Gastrocnemius medialis (tissue), 4 donors: ENCODE results near the gene ACVRL1. TPM values are rescaled to one million over a fixed set of nuclear protein-coding genes. Genes with fewer than 3 reads are reported as not detected.
"Not testable (repeated sequence)": the region's sequence is repeated elsewhere in the genome, so short reads cannot be mapped to it uniquely, and the experiment has no call there.

Experiments
- ATAC-seq, 2 donors: fragments of 150-250 bp; one replicate each; pipeline ENCODE4 v1.9.1; 2016
- DNase-seq, 2 donors: peaks; one replicate each; pipeline ENCODE4 v3.0.0-alpha.2; 2019
- H3K27ac ChIP-seq, 4 donors: fragments of 200-600 bp; sonication (generic); 1 replicate in 1 of 4; 2 replicates in 3 of 4; pipeline ENCODE4 v1.5.1; 2016 to 2018; ENCODE audit warnings: mild to moderate bottlenecking in 2 of 4, moderate library complexity in 1 of 4
- H3K27me3 ChIP-seq, 3 donors: fragments of 200-600 bp; sonication (generic) in 2 of 3; 1 replicate in 1 of 3; 2 replicates in 2 of 3; pipeline versions ENCODE4 v1.5.1 to v1.6.0; 2016 to 2019; ENCODE audit warnings: mild to moderate bottlenecking in 1 of 3, moderate library complexity in 1 of 3
- H3K36me3 ChIP-seq, 2 donors: fragments of 200-600 bp; sonication (generic) in 1 of 2; one replicate each; pipeline ENCODE4 v1.5.1; 2017 to 2018
- H3K4me1 ChIP-seq, 2 donors: fragments of 200-600 bp; sonication (generic) in 1 of 2; one replicate each; pipeline ENCODE4 v1.5.1; 2016 to 2017; ENCODE audit warnings: mild to moderate bottlenecking in 2 of 2
- H3K4me3 ChIP-seq, 4 donors: fragments of 200-600 bp; sonication (generic) in 3 of 4; 1 replicate in 1 of 4; 2 replicates in 3 of 4; pipeline ENCODE4 v1.5.1; 2016 to 2019; ENCODE audit warnings: mild to moderate bottlenecking in 2 of 4
- H3K9me3 ChIP-seq, 3 donors: fragments of 200-600 bp; sonication (generic) in 2 of 3; 1 replicate in 1 of 3; 2 replicates in 2 of 3; pipeline ENCODE4 v1.5.1; 2016 to 2019
- POLR2A ChIP-seq, 2 donors: fragments of 450-650 bp; IDR thresholded peaks; one replicate each; pipeline ENCODE4 v1.6.1; 2017; ENCODE audit warnings: antibody characterized with exemption in 2 of 2, mild to moderate bottlenecking in 2 of 2, moderate library complexity in 2 of 2
- in situ Hi-C, 4 donors: fragments of 200-750 bp; cut with MboI; loops; one replicate each; pipeline versions ENCODE4 v1.15.0 to v1.8.0; 2017; ENCODE audit warnings: low sequenced_read_pairs in 4 of 4
- intact Hi-C: fragments of 100-400 bp; cut with DNase I; formaldehyde crosslinking; loops from one replicate; pipeline ENCODE4 v1.15.1; 2023; ENCODE audit warnings: low total_unique reads
- total RNA-seq, 4 donors: library from RNA; depleted of rRNA; stranded (reverse); fragments of >200 nt; gene quantifications; one replicate each; pipeline versions ENCODE4 v1.1.0 to v1.2.3, GENCODE V29; 2016
- TF ChIP-seq, protein P1 (sequence below), 5 experiments: fragments of 450-650 bp in 3 of 5; fragments of 200-600 bp in 2 of 5; sonication (generic) in 2 of 5; IDR thresholded peaks in 4 of 5; conservative IDR thresholded peaks in 1 of 5; 1 replicate in 4 of 5; 2 replicates in 1 of 5; pipeline ENCODE4 v1.5.1; 2016 to 2019; ENCODE audit warnings: antibody characterized with exemption in 5 of 5, mild to moderate bottlenecking in 3 of 5, moderate library complexity in 3 of 5

ACVRL1 gene
- total RNA-seq, 4 donors from 2014 or later, result 37.1 to 53.5 (median 43.3) TPM

DNA sequence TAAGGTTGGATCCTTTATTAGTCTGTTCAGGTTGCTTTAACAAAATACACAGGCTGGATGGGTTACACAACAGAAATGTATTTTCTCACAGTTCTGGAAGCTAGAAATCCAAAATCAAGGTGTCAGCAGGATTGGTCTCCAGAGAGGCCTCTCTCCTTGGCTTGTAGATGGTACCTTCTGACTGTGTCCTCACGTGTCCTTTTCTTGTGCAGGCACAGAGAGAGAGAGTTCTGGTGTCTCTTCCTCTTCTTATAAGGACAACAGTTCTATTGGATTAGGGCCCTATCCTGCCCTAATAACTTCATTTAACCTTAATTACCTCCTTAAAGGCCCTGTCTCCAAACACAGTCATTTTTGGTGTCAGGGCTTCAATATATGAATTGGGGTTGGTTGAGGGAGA lies 24.0 kb upstream of the ACVRL1 start:
- ATAC-seq (no peak), DNase-seq (no peak)
- peaks cover 0 to 6% (median 5%) of the 10 kb centered on the region in 3 donors for H3K27me3 ChIP-seq
- no peak overlapping the region for H3K4me3 ChIP-seq
- no peaks in the 10 kb centered on the region for H3K36me3 ChIP-seq
- TF ChIP-seq POLR2A (IDR thresholded peaks at IDR 0.05), result no peak
- TF ChIP-seq, protein P1, sequence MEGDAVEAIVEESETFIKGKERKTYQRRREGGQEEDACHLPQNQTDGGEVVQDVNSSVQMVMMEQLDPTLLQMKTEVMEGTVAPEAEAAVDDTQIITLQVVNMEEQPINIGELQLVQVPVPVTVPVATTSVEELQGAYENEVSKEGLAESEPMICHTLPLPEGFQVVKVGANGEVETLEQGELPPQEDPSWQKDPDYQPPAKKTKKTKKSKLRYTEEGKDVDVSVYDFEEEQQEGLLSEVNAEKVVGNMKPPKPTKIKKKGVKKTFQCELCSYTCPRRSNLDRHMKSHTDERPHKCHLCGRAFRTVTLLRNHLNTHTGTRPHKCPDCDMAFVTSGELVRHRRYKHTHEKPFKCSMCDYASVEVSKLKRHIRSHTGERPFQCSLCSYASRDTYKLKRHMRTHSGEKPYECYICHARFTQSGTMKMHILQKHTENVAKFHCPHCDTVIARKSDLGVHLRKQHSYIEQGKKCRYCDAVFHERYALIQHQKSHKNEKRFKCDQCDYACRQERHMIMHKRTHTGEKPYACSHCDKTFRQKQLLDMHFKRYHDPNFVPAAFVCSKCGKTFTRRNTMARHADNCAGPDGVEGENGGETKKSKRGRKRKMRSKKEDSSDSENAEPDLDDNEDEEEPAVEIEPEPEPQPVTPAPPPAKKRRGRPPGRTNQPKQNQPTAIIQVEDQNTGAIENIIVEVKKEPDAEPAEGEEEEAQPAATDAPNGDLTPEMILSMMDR (IDR thresholded peaks at IDR 0.05 in 4 of 5, conservative IDR thresholded peaks at IDR 0.05 in 1 of 5), result no peak
- peaks cover 8 to 11% of the 10 kb centered on the region in 2 donors for H3K4me1 ChIP-seq
- no peak overlapping the region for H3K27ac ChIP-seq
- H3K9me3 ChIP-seq, result no peaks in the 10 kb centered on the region
- in situ Hi-C loops (no loop called here), intact Hi-C loops (no loop called here)

GRCh38 chr12:51883998-51884675 lies 23.2 kb upstream of the ACVRL1 start:
- no peaks in the 10 kb centered on the region for H3K36me3 ChIP-seq
- no peak for DNase-seq
- intact Hi-C loops (no loop called here), in situ Hi-C loops (no loop called here)
- no peaks in the 10 kb centered on the region for H3K9me3 ChIP-seq
- H3K27ac ChIP-seq, result no peak overlapping the region
- ATAC-seq, result no peak
- no peak for TF ChIP-seq POLR2A (IDR thresholded peaks at IDR 0.05)
- TF ChIP-seq, protein P1 (IDR thresholded peaks at IDR 0.05 in 4 of 5, conservative IDR thresholded peaks at IDR 0.05 in 1 of 5), result no peak
- peaks cover 8 to 11% of the 10 kb centered on the region in 2 donors for H3K4me1 ChIP-seq
- H3K4me3 ChIP-seq, result no peak overlapping the region
- H3K27me3 ChIP-seq, result peaks cover 0 to 6% (median 5%) of the 10 kb centered on the region in 3 donors

DNA sequence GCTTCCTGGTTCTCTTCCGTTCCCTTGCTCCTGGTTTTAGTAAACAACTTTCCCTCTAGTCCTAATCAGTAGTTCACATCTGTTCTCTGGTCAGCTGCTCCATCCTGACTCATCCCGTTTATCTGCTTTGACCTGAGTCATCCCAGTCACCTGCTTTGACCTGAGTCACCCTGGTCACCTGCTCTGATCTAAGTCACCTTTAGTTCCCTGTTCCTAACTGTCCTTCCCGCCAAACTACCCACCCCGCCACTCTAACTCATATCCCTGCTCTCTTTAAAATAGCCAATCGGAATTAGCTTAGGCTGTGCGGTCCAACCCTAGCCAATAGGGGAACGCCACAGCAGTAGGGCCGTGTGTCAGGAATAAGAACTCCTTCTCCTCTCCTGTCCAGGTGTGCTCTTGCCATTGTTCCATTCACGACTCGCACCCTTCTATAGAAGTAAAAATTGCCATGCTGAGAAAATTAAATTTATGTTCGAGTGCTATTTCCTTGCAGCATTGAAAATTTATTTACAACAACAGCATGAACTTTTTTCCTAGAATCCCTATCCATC lies 22.6 kb upstream of the ACVRL1 start:
- Histone ChIP-seq H3K4me1 (peaks cover 8 to 11% of the 10 kb centered on the region in 2 donors), H3K36me3 (no peaks in the 10 kb centered on the region), H3K9me3 (no peaks in the 10 kb centered on the region), H3K4me3 (no peak overlapping the region), H3K27ac (peak overlapping the region in 2 of 4 donors; percentile 72 to 77), H3K27me3 (peaks cover 0 to 6% (median 5%) of the 10 kb centered on the region in 3 donors)
- in situ Hi-C loops, result no loop called here
- TF ChIP-seq, protein P1 (IDR thresholded peaks at IDR 0.05 in 4 of 5, conservative IDR thresholded peaks at IDR 0.05 in 1 of 5), result no peak
- no peak for TF ChIP-seq POLR2A (IDR thresholded peaks at IDR 0.05)
- intact Hi-C loops, result no loop called here
- DNase-seq, result no peak
- ATAC-seq, result no peak

- H3K36me3 ChIP-seq, DNase-seq, H3K4me3 ChIP-seq, ATAC-seq, intact Hi-C loops, H3K9me3 ChIP-seq, H3K27me3 ChIP-seq, in situ Hi-C loops: not testable (repeated sequence)
- H3K4me1 ChIP-seq, result peaks cover 8 to 11% of the 10 kb centered on the region in 2 donors
- H3K27ac ChIP-seq, result peak overlapping the region; percentile 66 to 77 (median 73)
These were observed 21.8 kb upstream of the ACVRL1 start for GRCh38 chr12:51885294-51886020.
